A549 (cell line): ENCODE data around the gene ZCCHC17. TPM values are rescaled to one million over a fixed set of nuclear protein-coding genes. Genes with fewer than 3 reads are reported as not detected.

Experiments
- ATAC-seq, 2 experiments: fragments of 200-7000 bp in 1 of 2; fragments of >200 bp in 1 of 2; cut with Nextera tagmentation in 1 of 2; cut with Tn5 transposase in 1 of 2; 3 replicates each; pipeline versions ENCODE4 v1.8.0 to v1.9.1; 2018 to 2020; ENCODE audit warnings: mild to moderate bottlenecking in 1 of 2, moderate library complexity in 1 of 2
- CTCF ChIA-PET: fragments of 300-600 bp; sonication (Branson Sonifier 250); formaldehyde crosslinking; extraction: SDS; loops from one replicate; lab custom pipeline; 2021; ENCODE audit warnings: antibody characterized with exemption, inconsistent platforms; lab: Yijun Ruan, JAX
- POLR2A ChIA-PET: fragments of 350-600 bp; formaldehyde crosslinking; extraction: SDS; loops from one replicate; lab custom pipeline; 2021; ENCODE audit warnings: antibody characterized with exemption, inconsistent platforms; lab: Yijun Ruan, JAX
- DNase-seq, 2 experiments: peaks; one replicate each; pipeline versions ENCODE4 v3.0.0 to v3.0.0-alpha.2; 2011 to 2016; ENCODE audit warnings: low read depth in 1 of 2, low spot score in 1 of 2
- FAIRE-seq: peaks from 2 replicates; lab custom pipeline; 2011; peaks lifted over from hg19 to GRCh38; lab: Jason Lieb, UNC
- H3K27ac ChIP-seq, 2 experiments: fragments of >200 bp; sonication (Bioruptor Twin); formaldehyde crosslinking; 3 replicates each; pipeline ENCODE4 v1.5.1; 2016 to 2017
- H3K4me1 ChIP-seq: fragments of >200 bp; sonication (Bioruptor Twin); formaldehyde crosslinking; 3 replicates; pipeline ENCODE4 v1.6.1; 2016
- H3K4me2 ChIP-seq: fragments of >200 bp; sonication (Bioruptor Twin); formaldehyde crosslinking; 3 replicates; pipeline ENCODE4 v1.6.1; 2016
- H3K4me3 ChIP-seq: fragments of >200 bp; sonication (Bioruptor Twin); formaldehyde crosslinking; 3 replicates; pipeline ENCODE4 v1.5.1; 2016
- H3K9me3 ChIP-seq: fragments of >200 bp; sonication (Bioruptor Twin); formaldehyde crosslinking; 3 replicates; pipeline ENCODE4 v1.6.1; 2016
- BHLHE40 ChIP-seq: IDR thresholded peaks from 2 replicates; pipeline ENCODE4 v1.6.1; 2012; ENCODE audit warnings: low read depth, low read length, inconsistent platforms
- CBX8 ChIP-seq: fragments of 200-600 bp; sonication (generic); IDR thresholded peaks from 2 replicates; pipeline ENCODE4 v1.6.1; 2016
- EHF ChIP-seq: fragments of 250-450 bp; sonication (Bioruptor Pico); IDR thresholded peaks from 2 replicates; pipeline ENCODE4 v1.5.0; 2020; ENCODE audit warnings: mild to moderate bottlenecking
- EHMT2 ChIP-seq: fragments of 200-600 bp; sonication (generic); IDR thresholded peaks from 2 replicates; pipeline ENCODE4 v1.6.1; 2016; ENCODE audit warnings: antibody characterized with exemption, low read depth, mild to moderate bottlenecking, moderate library complexity
- EP300 ChIP-seq, 2 experiments: fragments of >200 bp; sonication (Bioruptor Twin); formaldehyde crosslinking; IDR thresholded peaks; 2 replicates in 1 of 2; 3 replicates in 1 of 2; pipeline ENCODE4 v1.6.1; 2016 to 2017
- HEYL ChIP-seq: fragments of 250-450 bp; sonication (Bioruptor Pico); IDR thresholded peaks from 2 replicates; pipeline ENCODE4 v1.8.0; 2021; ENCODE audit warnings: mild to moderate bottlenecking, moderate library complexity
- HOXB13 ChIP-seq: fragments of 250-450 bp; sonication (Bioruptor Pico); IDR thresholded peaks from 2 replicates; pipeline ENCODE4 v1.5.0; 2020; ENCODE audit warnings: low read depth, mild to moderate bottlenecking, moderate library complexity
- HOXB5 ChIP-seq: fragments of 250-450 bp; sonication (Bioruptor Pico); IDR thresholded peaks from 2 replicates; pipeline ENCODE4 v1.5.0; 2020; ENCODE audit warnings: mild to moderate bottlenecking, moderate library complexity
- KDM5A ChIP-seq: fragments of 200-600 bp; sonication (generic); IDR thresholded peaks from 2 replicates; pipeline ENCODE4 v1.6.1; 2016; ENCODE audit warnings: antibody characterized with exemption, mild to moderate bottlenecking
- MAFK ChIP-seq: fragments of 450-650 bp; IDR thresholded peaks from 2 replicates; pipeline ENCODE4 v1.6.1; 2014; ENCODE audit not compliant: partially characterized antibody
- MYC ChIP-seq: IDR thresholded peaks from 2 replicates; pipeline ENCODE4 v1.6.1; 2012; ENCODE audit warnings: mild to moderate bottlenecking, inconsistent platforms, low read length, improper control_type of control experiment, borderline replicate concordance
- NR3C1 ChIP-seq: fragments of >200 bp; sonication (Bioruptor Twin); formaldehyde crosslinking; IDR thresholded peaks from 3 replicates; pipeline ENCODE4 v1.6.1; 2017
- PHF8 ChIP-seq: fragments of 200-600 bp; sonication (generic); IDR thresholded peaks from 2 replicates; pipeline ENCODE4 v1.6.1; 2016; ENCODE audit warnings: low read depth, mild to moderate bottlenecking, antibody characterized with exemption, moderate library complexity, borderline replicate concordance
- POLR2A ChIP-seq: IDR thresholded peaks from 2 replicates; pipeline ENCODE4 v1.6.1; 2012; ENCODE audit warnings: mild to moderate bottlenecking, low read length
- POLR2AphosphoS2 ChIP-seq: conservative IDR thresholded peaks from 2 replicates; pipeline ENCODE4 v1.6.1; 2012; ENCODE audit warnings: low read length, improper control_type of control experiment, inconsistent platforms
- SMC3 ChIP-seq: fragments of >200 bp; sonication (Bioruptor Twin); formaldehyde crosslinking; IDR thresholded peaks from 3 replicates; pipeline ENCODE4 v1.6.1; 2018; ENCODE audit warnings: inconsistent platforms
- TFCP2L1 ChIP-seq: fragments of 250-450 bp; sonication (Bioruptor Pico); IDR thresholded peaks from 2 replicates; pipeline ENCODE4 v1.5.0; 2021; ENCODE audit warnings: mild to moderate bottlenecking
- ZFP36 ChIP-seq: fragments of 450-650 bp; IDR thresholded peaks from 2 replicates; pipeline ENCODE4 v1.6.1; 2014; ENCODE audit warnings: borderline replicate concordance; ENCODE audit not compliant: partially characterized antibody
- WGBS: methylation state at CpG from one replicate; pipeline ENCODE4 v1.1.6; 2017; ENCODE audit errors: missing lambda C conversion rate; 5-methylcytosine and 5-hydroxymethylcytosine counted together
- polyA plus RNA-seq, 4 experiments: library from polyadenylated mRNA; depleted of rRNA in 3 of 4; stranded (reverse); fragments of >200 nt; fragmentation: RNase III in 1 of 4; extraction: RNeasy Plus Mini Kit Qiagen cat#74134 plus additional on column Dnase treatment in 1 of 4; gene quantifications; 2 replicates in 3 of 4; 3 replicates in 1 of 4; pipeline ENCODE4 v1.2.3, GENCODE V29; 2011 to 2017
- TF ChIP-seq, protein P1 (sequence below): IDR thresholded peaks from 2 replicates; pipeline ENCODE4 v1.6.1; 2012; ENCODE audit warnings: low read depth, borderline replicate concordance
- TF ChIP-seq, protein P2 (sequence below): fragments of 200-600 bp; sonication (generic); IDR thresholded peaks from 2 replicates; pipeline ENCODE4 v1.6.1; 2016; ENCODE audit warnings: antibody characterized with exemption, mild to moderate bottlenecking, moderate library complexity
- TF ChIP-seq, protein P3 (sequence below): fragments of 450-650 bp; IDR thresholded peaks from 2 replicates; pipeline ENCODE4 v1.6.1; 2014; ENCODE audit warnings: antibody characterized with exemption

ZCCHC17 gene
- polyA plus RNA-seq, 2 of the 4 experiments (the other 2 are of a cell fraction): 28.0 to 34.5 TPM

DNA sequence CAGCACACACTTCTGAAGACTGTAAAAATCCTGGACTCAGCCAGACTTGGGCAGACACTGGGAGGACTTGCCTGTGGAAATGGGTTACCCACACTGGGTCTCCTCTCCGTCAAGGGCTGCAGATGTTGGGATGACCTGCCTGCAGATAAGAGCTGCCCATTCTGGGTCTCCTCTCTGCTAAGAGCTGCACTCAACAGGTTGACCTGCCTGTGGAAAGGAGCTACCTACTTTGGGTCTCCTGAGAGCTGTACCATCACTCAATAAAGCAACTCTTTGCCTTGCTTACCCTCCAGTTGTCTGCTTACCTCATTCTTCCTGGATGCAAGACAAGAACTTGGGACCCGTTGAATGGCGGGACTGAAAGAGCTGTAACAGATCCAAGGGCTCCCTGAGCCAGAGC lies 28.2 kb downstream of the ZCCHC17 start:
- TF ChIP-seq ZFP36 (no peak), POLR2A (no peak), HEYL (no peak), MYC (no peak), HOXB5 (no peak), EP300 (IDR thresholded peaks at IDR 0.05) (no peak), SMC3 (no peak)
- TF ChIP-seq, protein P1, sequence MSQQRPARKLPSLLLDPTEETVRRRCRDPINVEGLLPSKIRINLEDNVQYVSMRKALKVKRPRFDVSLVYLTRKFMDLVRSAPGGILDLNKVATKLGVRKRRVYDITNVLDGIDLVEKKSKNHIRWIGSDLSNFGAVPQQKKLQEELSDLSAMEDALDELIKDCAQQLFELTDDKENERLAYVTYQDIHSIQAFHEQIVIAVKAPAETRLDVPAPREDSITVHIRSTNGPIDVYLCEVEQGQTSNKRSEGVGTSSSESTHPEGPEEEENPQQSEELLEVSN: no peak
- TF ChIP-seq, protein P2, sequence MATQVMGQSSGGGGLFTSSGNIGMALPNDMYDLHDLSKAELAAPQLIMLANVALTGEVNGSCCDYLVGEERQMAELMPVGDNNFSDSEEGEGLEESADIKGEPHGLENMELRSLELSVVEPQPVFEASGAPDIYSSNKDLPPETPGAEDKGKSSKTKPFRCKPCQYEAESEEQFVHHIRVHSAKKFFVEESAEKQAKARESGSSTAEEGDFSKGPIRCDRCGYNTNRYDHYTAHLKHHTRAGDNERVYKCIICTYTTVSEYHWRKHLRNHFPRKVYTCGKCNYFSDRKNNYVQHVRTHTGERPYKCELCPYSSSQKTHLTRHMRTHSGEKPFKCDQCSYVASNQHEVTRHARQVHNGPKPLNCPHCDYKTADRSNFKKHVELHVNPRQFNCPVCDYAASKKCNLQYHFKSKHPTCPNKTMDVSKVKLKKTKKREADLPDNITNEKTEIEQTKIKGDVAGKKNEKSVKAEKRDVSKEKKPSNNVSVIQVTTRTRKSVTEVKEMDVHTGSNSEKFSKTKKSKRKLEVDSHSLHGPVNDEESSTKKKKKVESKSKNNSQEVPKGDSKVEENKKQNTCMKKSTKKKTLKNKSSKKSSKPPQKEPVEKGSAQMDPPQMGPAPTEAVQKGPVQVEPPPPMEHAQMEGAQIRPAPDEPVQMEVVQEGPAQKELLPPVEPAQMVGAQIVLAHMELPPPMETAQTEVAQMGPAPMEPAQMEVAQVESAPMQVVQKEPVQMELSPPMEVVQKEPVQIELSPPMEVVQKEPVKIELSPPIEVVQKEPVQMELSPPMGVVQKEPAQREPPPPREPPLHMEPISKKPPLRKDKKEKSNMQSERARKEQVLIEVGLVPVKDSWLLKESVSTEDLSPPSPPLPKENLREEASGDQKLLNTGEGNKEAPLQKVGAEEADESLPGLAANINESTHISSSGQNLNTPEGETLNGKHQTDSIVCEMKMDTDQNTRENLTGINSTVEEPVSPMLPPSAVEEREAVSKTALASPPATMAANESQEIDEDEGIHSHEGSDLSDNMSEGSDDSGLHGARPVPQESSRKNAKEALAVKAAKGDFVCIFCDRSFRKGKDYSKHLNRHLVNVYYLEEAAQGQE: no peak
- Histone ChIP-seq H3K27ac (no peak overlapping the region), H3K4me3 (no peak overlapping the region), H3K4me2 (no peak overlapping the region), H3K9me3 (no peaks in the 10 kb centered on the region), H3K4me1 (no peaks in the 10 kb centered on the region; the same call in 2 of the 3 replicates)
- ATAC-seq: no peak
- 93% methylated on average over 3 of the region's 3 CpGs for WGBS
- no peak for DNase-seq
- CTCF ChIA-PET: interaction anchor here (1.2 kb wide), 2 partner anchors 70 to 141 kb away, joined by 3 read pairs; no protein-coding TSS in a partner anchor
- no peak for FAIRE-seq
- POLR2A ChIA-PET: no interaction called here

DNA sequence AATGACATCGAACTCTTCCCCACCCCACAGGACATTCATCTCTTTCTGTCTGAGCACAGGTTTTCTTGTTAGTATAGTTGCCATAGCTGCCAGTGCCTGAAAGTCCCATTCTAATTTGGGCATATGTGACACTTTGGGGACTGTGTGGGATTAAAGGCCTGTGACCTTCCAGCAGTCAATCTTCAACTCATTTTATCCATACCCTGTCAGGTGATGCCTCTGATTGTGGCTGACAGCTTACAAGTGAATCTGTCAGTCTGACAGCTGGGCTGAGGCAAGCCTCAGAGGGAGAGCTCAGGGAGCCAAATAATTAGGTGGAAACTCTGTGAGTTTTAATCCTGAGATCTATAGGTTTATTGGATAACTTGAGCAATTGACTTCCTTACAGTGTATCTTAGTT lies 29.6 kb downstream of the ZCCHC17 start:
- CTCF ChIA-PET: interaction anchor here (4.4 kb wide), 1 partner anchor 142 kb away, joined by 24 read pairs; no protein-coding TSS in a partner anchor
- FAIRE-seq (no peak), DNase-seq (no peak), ATAC-seq (no peak)
- POLR2A ChIA-PET: interaction anchor here (1.0 kb wide), 1 partner anchor 30 kb away, joined by 3 read pairs; the partner anchor contains the start of genes SNRNP40 and ZCCHC17
- Histone ChIP-seq H3K4me2 (no peak overlapping the region), H3K27ac (no peak overlapping the region), H3K4me3 (no peak overlapping the region), H3K4me1 (no peaks in the 10 kb centered on the region; the same call in 2 of the 3 replicates), H3K9me3 (no peaks in the 10 kb centered on the region)
- WGBS: 56% methylated on average over 1 of the region's 1 CpG
- no peak for TF ChIP-seq PHF8
- no peak for TF ChIP-seq CBX8
- TF ChIP-seq KDM5A: no peak
- no peak for TF ChIP-seq MAFK
- no peak for TF ChIP-seq NR3C1
- no peak for TF ChIP-seq EHF (CRISPR knock-in tag)

DNA sequence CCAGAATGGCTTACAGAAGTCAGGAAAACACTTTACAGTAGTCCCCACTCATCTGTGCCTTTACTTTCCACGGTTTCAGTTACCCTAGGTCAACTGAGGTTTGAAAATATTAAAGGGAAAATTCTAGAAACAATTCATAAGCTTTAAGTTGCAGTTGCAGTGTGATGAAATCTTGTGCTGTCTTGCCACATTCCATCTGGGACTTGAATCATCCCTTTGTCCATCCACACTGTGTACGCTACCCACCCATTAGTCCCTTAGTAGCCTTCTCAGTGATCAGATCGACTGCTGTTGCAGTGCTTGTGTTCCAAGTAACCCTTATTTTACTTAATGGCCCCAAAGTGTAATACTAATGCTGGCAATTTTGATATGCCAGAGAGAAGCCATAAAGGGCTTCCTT lies 30.5 kb downstream of the ZCCHC17 start:
- no peaks in the 10 kb centered on the region for H3K9me3 ChIP-seq
- ATAC-seq (no peak), DNase-seq (no peak), FAIRE-seq (no peak)
- TF ChIP-seq HOXB13 (CRISPR knock-in tag) (no peak), TFCP2L1 (CRISPR knock-in tag) (no peak), CBX8 (no peak), HOXB5 (no peak), POLR2AphosphoS2 (no peak), BHLHE40 (no peak), EP300 (IDR thresholded peaks at IDR 0.05) (no peak), POLR2A (no peak), SMC3 (no peak), EHMT2 (no peak)
- TF ChIP-seq, protein P3, sequence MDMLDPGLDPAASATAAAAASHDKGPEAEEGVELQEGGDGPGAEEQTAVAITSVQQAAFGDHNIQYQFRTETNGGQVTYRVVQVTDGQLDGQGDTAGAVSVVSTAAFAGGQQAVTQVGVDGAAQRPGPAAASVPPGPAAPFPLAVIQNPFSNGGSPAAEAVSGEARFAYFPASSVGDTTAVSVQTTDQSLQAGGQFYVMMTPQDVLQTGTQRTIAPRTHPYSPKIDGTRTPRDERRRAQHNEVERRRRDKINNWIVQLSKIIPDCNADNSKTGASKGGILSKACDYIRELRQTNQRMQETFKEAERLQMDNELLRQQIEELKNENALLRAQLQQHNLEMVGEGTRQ: no peak
- WGBS: 73% methylated on average over 3 of the region's 3 CpGs
- CTCF ChIA-PET: interaction anchor here (4.4 kb wide), 1 partner anchor 143 kb away, joined by 24 read pairs; no protein-coding TSS in a partner anchor
- POLR2A ChIA-PET: no interaction called here
- no peaks in the 10 kb centered on the region; the same call in 2 of the 3 replicates for H3K4me1 ChIP-seq
- no peak overlapping the region for H3K4me3 ChIP-seq
- H3K27ac ChIP-seq: peak overlapping the region in 1 of 2 experiments; percentile 42; a peak in 1 of 6 replicates
- H3K4me2 ChIP-seq: no peak overlapping the region
